Vagina (tissue), 2 donors: Measurements from ENCODE around the gene ETS2.

ENCODE experiments used
- POLR2A ChIP-seq, 2 donors: fragments of 450-650 bp; IDR thresholded peaks; one replicate each; pipeline ENCODE4 v1.6.1; 2017; ENCODE audit warnings: antibody characterized with exemption in 2 of 2, mild to moderate bottlenecking in 2 of 2, moderate library complexity in 2 of 2
- POLR2AphosphoS5 ChIP-seq, 2 donors: sonication (generic); formaldehyde crosslinking; IDR thresholded peaks; one replicate each; pipeline ENCODE4 v1.9.0; 2017; ENCODE audit warnings: antibody characterized with exemption in 2 of 2, mild to moderate bottlenecking in 2 of 2, low read depth in 1 of 2; ENCODE audit not compliant: insufficient read depth in 1 of 2
- TF ChIP-seq, protein P1 (sequence below), 3 experiments: fragments of 450-650 bp in 2 of 3; fragments of 200-600 bp in 1 of 3; sonication (generic) in 1 of 3; IDR thresholded peaks; one replicate each; pipeline ENCODE4 v1.5.1; 2017 to 2019; ENCODE audit warnings: antibody characterized with exemption in 3 of 3, mild to moderate bottlenecking in 2 of 3, moderate library complexity in 2 of 3

DNA sequence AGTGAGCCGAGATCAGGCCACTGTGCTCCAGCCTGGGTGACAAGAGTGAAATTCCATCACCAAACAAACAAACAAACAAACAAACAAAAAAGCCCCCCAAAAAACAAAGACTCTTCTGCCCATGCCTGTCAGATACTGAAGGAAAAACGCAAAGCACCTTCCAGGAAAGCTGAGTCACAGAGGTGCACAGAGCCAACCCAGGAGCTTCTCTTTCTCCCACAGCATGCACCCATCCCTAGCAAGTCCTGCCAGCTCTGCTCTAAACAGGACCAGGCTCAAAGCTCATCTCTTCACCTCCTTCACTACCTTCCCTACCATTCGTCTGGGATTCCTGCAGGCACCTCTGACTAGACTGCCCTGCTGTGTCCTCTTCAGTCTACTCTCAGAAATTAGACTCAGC is 46.5 kb downstream of the ETS2 start:
- TF ChIP-seq, protein P1, sequence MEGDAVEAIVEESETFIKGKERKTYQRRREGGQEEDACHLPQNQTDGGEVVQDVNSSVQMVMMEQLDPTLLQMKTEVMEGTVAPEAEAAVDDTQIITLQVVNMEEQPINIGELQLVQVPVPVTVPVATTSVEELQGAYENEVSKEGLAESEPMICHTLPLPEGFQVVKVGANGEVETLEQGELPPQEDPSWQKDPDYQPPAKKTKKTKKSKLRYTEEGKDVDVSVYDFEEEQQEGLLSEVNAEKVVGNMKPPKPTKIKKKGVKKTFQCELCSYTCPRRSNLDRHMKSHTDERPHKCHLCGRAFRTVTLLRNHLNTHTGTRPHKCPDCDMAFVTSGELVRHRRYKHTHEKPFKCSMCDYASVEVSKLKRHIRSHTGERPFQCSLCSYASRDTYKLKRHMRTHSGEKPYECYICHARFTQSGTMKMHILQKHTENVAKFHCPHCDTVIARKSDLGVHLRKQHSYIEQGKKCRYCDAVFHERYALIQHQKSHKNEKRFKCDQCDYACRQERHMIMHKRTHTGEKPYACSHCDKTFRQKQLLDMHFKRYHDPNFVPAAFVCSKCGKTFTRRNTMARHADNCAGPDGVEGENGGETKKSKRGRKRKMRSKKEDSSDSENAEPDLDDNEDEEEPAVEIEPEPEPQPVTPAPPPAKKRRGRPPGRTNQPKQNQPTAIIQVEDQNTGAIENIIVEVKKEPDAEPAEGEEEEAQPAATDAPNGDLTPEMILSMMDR (IDR thresholded peaks at IDR 0.05): no peak
- no peak for TF ChIP-seq POLR2A (IDR thresholded peaks at IDR 0.05)
- TF ChIP-seq POLR2AphosphoS5 (IDR thresholded peaks at IDR 0.05; ENCODE audit: insufficient read depth in 1 of 2, low read depth in 1 of 2): no peak
